Stimulated activated naive B cell treated with anti-CD40 and anti-IgM and Interleukin-4, amounts not matched to agents 10 μg/mL and 1 μg/mL and 100 μg/mL, for 72 hours (primary cell): Measurements from ENCODE around the gene FIBCD1.
"Not testable (repeated sequence)": the region's sequence is repeated elsewhere in the genome, so short reads cannot be mapped to it uniquely, and the experiment has no call there.

ENCODE experiments used
- ATAC-seq, 2 donors: fragments of 150-1000 bp; cut with Tn5 transposase; replicated peaks; 2 replicates each; pipeline ENCODE4 v1.10.0; 2021; ENCODE audit warnings: moderate library complexity in 1 of 2
- DNase-seq: peaks from one replicate; pipeline ENCODE4 v3.0.0; 2021
- H3K27ac Mint-ChIP-seq: one replicate; pipeline ENCODE4 v1.8.0; 2022; ENCODE audit warnings: mild to moderate bottlenecking, mixed read lengths
- H3K27me3 Mint-ChIP-seq, 2 donors: one replicate each; pipeline ENCODE4 v1.8.0; 2022; ENCODE audit warnings: mixed read lengths in 2 of 2
- H3K36me3 Mint-ChIP-seq, 2 donors: one replicate each; pipeline ENCODE4 v1.8.0; 2022; ENCODE audit warnings: mixed read lengths in 2 of 2, mild to moderate bottlenecking in 1 of 2
- H3K4me1 Mint-ChIP-seq, 2 donors: one replicate each; pipeline ENCODE4 v1.8.0; 2022; ENCODE audit warnings: mixed read lengths in 2 of 2, mild to moderate bottlenecking in 1 of 2
- H3K4me3 Mint-ChIP-seq, 2 donors: one replicate each; pipeline ENCODE4 v1.8.0; 2022; ENCODE audit warnings: mild to moderate bottlenecking in 2 of 2, mixed read lengths in 2 of 2, moderate library complexity in 1 of 2
- H3K9me3 Mint-ChIP-seq, 2 donors: one replicate each; pipeline ENCODE4 v1.8.0; 2022; ENCODE audit warnings: mixed read lengths in 2 of 2, mild to moderate bottlenecking in 1 of 2

FIBCD1 gene

DNA sequence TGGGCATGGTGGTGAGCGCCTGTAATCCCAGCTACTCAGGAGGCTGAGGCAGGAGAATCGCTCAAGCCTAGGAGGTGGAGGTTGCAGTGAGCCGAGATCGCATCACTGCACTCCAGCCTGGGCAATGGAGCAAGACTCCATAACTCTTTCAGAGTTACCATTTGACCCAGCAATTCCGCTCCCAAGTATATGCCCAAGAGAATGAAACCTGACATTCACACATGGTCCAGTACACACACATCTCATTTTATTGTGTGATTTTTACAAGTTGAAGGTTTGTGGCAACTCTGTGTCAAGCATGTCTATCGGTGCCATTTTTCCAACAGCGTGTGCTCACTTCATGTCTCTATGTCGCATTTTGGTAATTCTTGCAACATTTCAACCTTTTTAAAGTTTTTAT, 24.9 kb upstream of the FIBCD1 start:
- Mint-ChIP-seq H3K4me3 (no peak overlapping the region), H3K27me3 (peaks cover 9 to 15% of the 10 kb centered on the region in 2 donors), H3K36me3 (peaks cover under 1 to 1% of the 10 kb centered on the region in 2 donors), H3K4me1 (peaks cover 0 to 2% of the 10 kb centered on the region in 2 donors), H3K27ac (no peak overlapping the region), H3K9me3 (peaks cover 2 to 3% of the 10 kb centered on the region in 2 donors)
- ATAC-seq (no peak), DNase-seq (no peak)

DNA sequence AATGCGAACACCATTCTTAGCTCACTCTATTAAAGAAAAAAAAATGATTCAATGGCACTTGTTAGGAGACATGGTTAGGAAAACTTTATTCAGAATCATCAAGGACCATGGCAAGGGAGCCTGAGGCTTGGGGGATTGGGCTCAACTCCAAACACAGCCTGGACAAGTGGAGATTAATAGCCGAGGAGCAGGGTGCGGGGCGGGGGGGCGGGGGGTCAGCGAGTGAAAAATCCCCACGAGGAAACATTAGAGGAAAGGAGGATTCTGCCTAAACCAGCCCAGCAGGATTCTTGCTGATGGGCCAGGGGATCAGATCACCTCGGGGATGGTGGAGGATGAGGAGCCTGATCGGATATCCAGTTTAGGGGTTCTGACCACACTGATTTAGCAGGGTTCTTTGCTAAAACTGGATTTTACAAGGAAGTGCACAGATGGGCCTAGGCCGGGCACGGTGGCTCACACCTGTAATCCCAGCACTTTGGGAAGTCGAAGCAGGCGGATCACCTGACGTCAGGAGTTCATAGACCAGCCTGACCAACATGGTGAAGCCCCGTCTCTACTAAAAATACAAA, 24.4 kb upstream of the FIBCD1 start:
- peaks cover 5% of the 10 kb centered on the region in 2 donors for H3K9me3 Mint-ChIP-seq
- H3K4me1 Mint-ChIP-seq, result peaks cover 0 to 4% of the 10 kb centered on the region in 2 donors
- no peak overlapping the region for H3K4me3 Mint-ChIP-seq
- DNase-seq (no peak), ATAC-seq (no peak)
- H3K36me3 Mint-ChIP-seq, result peaks cover 1 to 3% of the 10 kb centered on the region in 2 donors
- H3K27ac Mint-ChIP-seq, result no peak overlapping the region
- peaks cover 9 to 15% of the 10 kb centered on the region in 2 donors for H3K27me3 Mint-ChIP-seq

DNA sequence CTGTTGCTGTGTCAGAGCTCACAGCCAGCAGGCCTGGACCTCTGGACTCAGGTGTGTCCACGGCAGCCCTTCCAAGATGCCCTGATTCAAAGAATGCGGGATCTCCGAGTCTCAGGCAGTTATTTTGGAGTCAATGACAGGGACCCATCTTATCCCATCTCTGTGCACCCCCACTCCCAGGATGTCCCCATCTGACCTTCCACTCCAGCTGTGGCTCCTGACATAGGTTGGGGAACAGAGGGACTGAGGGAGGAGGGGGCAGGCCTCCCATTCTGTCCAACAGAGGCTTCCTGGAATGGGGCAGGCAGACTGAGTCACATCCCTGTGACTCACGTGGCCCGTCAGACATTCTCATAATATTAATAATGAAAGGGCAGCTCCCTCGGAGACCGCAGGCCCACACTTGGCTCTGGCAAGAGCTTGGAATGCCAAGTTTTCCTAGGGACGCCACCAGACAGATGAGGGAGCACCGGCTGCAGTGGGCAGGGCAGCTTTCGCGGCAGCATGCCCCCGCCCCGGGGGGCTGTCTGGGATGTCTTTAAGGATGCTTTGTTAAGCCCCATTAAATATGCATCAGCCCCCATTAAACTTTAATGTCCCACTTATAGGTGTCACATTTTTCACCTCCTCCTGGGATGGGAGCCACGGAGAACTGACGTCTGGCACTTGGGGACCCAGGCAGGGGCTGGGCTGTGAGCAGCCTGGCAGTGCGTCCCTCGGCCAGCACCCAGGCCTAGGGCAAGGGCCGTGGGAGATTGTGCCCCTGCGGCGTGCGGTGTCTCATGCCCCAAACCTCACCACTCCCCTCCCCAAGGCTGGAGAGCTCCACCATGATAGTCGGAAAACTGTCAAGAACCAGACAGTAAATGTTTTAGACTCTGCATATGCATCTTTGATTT, 23.6 kb upstream of the FIBCD1 start:
- no peak for ATAC-seq

DNA sequence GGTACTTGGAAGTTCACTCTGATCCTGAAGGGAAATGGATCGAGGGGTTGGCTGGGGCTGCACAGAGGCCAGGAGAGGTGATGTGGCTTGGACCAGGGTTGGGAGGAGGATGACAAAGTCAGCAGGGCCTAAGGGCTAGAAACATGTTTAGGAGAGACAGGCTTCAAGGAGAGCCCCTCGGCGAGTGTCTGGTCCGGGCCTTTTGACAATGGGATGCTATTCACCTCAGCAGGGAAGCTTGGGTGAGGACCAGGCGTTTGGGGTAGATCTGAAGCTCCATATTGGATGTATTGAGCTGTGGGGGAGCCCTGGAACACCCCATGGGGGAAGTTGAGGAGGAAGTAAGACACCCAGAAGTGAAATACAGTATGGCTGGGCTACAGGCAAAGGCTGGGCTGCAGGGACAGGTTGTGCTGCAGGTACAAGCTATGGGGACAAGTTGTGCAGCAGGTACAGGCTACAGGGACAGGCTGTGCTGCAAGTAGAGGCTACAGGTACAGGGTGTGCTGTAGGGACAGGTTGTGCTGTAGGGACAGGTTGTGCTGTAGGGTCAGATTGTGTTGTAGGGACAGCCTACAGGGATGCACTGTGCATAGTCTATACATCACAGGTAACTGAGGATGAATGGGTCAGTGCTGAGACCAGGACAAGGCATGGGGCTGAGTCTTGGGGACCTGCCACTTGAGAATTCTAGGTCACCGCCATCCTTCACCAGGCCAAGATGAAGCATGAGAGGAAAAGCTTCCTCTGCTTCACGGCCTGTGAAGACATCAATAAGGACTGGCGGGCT, 22.7 kb upstream of the FIBCD1 start:
- H3K9me3 Mint-ChIP-seq, result peaks cover 5% of the 10 kb centered on the region in 2 donors
- DNase-seq (no peak), ATAC-seq (no peak)
- peaks cover 0 to 4% of the 10 kb centered on the region in 2 donors for H3K4me1 Mint-ChIP-seq
- peaks cover 9 to 15% of the 10 kb centered on the region in 2 donors for H3K27me3 Mint-ChIP-seq
- H3K36me3 Mint-ChIP-seq, result peaks cover 1 to 3% of the 10 kb centered on the region in 2 donors
- no peak overlapping the region for H3K27ac Mint-ChIP-seq
- H3K4me3 Mint-ChIP-seq, result no peak overlapping the region

More for the DNA sequence above, 23.6 kb upstream of the FIBCD1 start:
- no peak for DNase-seq
- Mint-ChIP-seq H3K27ac (no peak overlapping the region), H3K9me3 (peaks cover 5% of the 10 kb centered on the region in 2 donors), H3K27me3 (peaks cover 9 to 15% of the 10 kb centered on the region in 2 donors), H3K36me3 (peaks cover 1 to 3% of the 10 kb centered on the region in 2 donors), H3K4me3 (no peak overlapping the region), H3K4me1 (peaks cover 0 to 4% of the 10 kb centered on the region in 2 donors)

DNA sequence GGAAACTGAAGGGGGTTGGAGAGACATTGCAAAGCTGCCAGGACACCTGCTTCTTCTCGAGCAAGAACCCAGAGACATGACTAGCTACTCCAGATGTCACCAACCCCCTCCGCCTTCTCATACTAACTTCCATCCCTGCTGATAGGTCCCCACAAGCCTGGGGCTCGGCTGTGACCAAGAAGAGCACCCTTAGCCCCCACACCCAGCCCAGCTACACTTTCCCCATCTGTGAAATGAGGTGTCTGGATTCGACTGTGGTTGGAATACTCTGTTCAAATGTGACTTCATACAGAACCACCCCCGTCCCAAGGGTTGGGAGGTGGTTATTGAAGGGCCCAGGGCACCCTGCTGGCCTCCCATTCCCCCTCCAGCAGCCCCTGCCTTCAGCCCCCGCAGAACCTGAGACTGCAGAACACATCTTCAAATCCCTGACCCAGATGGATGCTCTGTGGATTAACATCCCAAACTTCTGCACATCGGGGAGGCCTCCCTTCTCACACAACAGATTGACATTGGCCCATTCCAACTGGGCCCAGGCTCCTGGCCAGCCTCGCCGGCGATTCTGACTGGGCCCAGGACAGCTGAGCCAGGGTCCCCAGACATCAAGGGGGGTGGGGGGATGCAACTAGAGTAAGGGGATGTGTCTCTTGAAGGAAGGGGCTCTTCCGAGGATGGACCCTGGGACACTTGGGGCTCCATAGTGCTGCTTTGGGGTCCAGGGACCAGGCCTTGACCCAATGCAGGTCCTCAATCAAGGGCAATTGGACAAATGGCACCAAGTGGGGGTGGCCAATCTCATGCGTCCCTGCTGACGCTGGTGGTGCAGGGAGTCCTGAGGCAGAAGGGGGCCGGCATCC, 21.7 kb upstream of the FIBCD1 start:
- Mint-ChIP-seq H3K9me3 (peaks cover 5% of the 10 kb centered on the region in 2 donors), H3K4me1 (peaks cover 0 to 4% of the 10 kb centered on the region in 2 donors), H3K36me3 (peaks cover 1 to 3% of the 10 kb centered on the region in 2 donors), H3K4me3 (no peak overlapping the region), H3K27ac (no peak overlapping the region), H3K27me3 (peaks cover 15 to 17% of the 10 kb centered on the region in 2 donors)
- ATAC-seq (no peak), DNase-seq (no peak)

DNA sequence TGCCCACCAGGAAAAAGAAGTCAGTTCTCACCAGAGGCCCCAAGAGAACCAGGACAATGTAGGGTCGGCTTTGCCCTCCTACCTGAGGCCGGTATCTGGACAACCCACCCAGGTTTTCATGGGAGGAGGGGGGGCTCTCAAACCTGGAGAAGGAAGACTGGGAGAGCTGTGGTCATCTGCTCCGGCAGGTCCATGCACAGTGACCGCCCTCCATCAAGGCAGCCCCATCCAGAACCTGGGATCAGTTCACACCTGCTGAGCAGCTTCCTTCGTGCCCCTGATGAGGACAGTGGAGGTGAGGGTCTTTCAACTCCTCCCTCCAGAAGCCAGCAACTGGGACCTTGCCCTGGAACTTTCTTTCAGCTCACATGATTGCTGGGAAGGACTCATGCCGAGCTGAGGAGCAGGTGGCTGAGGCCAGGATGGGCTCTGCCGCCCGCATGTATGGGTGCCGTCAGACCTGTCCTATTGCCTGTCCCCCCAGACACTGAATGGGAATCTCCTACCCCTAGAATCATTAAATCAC, 20.8 kb upstream of the FIBCD1 start:
- peaks cover 5% of the 10 kb centered on the region in 2 donors for H3K9me3 Mint-ChIP-seq
- no peak overlapping the region for H3K4me3 Mint-ChIP-seq
- ATAC-seq, result no peak
- peaks cover 0 to 4% of the 10 kb centered on the region in 2 donors for H3K4me1 Mint-ChIP-seq
- peaks cover 15 to 17% of the 10 kb centered on the region in 2 donors for H3K27me3 Mint-ChIP-seq
- DNase-seq, result no peak
- peaks cover 1 to 3% of the 10 kb centered on the region in 2 donors for H3K36me3 Mint-ChIP-seq
- H3K27ac Mint-ChIP-seq, result no peak overlapping the region

DNA sequence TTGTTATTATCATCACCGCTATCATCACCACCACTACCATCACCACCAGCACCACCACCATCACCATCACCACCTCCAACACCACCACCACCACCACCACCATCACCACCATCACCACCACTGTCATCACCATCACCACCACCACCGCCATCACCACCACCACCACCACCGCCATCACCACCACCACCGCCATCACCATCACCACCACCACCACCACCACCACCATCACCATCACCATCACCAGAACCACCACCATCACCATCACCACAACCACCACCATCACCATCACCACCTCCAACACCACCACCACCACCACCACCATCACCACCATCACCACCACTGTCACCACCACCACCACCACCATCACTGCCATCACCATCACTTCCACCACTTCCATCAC, 19.5 kb upstream of the FIBCD1 start:
- not testable (repeated sequence) for H3K9me3 Mint-ChIP-seq, H3K27ac Mint-ChIP-seq, H3K4me1 Mint-ChIP-seq, H3K36me3 Mint-ChIP-seq, ATAC-seq, DNase-seq, H3K4me3 Mint-ChIP-seq
- H3K27me3 Mint-ChIP-seq, result peaks cover 14 to 16% of the 10 kb centered on the region in 2 donors

DNA sequence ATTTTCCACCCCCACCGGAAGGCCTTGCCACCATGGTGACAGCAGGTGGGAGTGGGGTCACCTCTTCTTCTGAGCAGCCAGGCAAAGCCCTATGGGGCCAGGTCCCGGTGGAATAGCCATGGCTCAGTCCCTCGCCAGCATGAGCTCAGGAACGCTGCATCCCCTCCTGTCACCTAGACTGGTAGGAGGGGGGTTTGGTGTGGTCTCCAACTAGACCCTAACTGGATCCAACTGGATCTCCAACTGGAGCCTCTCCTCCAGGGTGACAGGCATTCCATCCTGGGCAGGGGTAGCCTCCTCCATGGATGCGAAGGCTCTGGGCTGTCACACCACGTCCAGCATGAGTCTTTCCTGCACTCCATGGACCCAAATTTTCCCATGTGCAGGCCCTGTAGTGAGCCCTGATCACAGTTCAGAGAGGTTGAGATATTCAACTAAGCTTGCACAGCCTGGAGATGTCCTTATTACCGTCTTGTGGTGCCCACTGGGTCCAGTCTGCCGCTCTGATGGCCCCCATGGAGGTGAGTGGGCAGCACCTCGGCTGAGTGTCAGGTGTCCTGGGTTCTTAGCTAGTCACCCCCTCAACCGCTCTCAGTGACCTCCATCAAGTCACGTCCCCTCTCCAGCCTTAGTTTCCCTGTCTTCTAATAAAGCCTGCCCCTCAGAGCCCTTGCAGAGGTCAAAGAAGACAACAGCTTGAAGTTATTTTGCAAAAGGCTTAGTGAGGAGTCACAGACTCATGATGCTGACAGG, 18.6 kb upstream of the FIBCD1 start:
- DNase-seq, result no peak
- Mint-ChIP-seq H3K9me3 (peaks cover 3 to 5% of the 10 kb centered on the region in 2 donors), H3K27ac (no peak overlapping the region), H3K4me1 (peaks cover 0 to 4% of the 10 kb centered on the region in 2 donors), H3K36me3 (peaks cover 0 to 3% of the 10 kb centered on the region in 2 donors), H3K4me3 (no peak overlapping the region), H3K27me3 (peaks cover 7 to 9% of the 10 kb centered on the region in 2 donors)
- no peak for ATAC-seq

DNA sequence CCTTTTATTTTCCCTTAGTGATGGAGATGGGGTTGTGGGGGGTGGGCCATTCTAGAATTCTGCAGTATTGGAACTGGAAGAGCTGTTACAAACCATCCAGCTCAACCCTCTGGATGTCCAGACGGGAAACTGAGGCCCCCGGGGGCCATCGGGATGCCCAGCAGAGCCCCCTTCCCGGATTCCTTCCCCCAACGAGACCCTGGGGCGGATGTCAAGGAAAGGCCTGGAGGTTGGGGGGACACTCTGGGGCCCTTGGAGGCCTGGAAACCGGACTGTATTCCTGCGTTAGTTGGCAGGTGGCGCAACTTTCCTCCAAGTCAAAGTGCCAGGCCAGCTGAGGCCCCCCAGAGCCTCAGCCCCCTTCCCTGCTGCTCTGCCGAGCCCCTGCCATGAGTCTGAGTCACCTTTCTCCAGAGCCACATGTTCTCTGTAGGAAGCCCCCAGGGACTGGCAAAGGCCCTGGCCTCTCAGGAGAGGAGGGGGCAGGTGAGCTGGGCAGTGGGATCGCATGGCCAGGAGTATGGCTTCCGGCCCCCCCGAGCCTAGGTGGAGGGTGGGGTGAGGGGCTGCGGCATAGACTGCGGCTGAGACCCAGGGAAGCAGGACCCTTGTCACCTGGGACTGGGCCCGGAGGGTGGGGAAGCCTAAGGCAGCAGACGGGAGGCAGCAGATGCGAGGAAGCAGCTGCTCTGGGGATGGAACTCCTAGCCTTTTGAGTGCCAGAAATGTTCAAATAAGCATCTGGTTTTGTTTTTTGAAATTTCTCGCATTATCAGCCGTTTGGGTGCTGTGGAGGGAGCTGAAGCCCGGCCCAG, 17.8 kb upstream of the FIBCD1 start:
- Mint-ChIP-seq H3K27me3 (peaks cover 7% of the 10 kb centered on the region in 2 donors), H3K4me1 (peaks cover 0 to 4% of the 10 kb centered on the region in 2 donors), H3K4me3 (no peak overlapping the region), H3K36me3 (peaks cover 0 to 3% of the 10 kb centered on the region in 2 donors), H3K9me3 (peaks cover 3 to 5% of the 10 kb centered on the region in 2 donors), H3K27ac (no peak overlapping the region)
- ATAC-seq (no peak), DNase-seq (no peak)

DNA sequence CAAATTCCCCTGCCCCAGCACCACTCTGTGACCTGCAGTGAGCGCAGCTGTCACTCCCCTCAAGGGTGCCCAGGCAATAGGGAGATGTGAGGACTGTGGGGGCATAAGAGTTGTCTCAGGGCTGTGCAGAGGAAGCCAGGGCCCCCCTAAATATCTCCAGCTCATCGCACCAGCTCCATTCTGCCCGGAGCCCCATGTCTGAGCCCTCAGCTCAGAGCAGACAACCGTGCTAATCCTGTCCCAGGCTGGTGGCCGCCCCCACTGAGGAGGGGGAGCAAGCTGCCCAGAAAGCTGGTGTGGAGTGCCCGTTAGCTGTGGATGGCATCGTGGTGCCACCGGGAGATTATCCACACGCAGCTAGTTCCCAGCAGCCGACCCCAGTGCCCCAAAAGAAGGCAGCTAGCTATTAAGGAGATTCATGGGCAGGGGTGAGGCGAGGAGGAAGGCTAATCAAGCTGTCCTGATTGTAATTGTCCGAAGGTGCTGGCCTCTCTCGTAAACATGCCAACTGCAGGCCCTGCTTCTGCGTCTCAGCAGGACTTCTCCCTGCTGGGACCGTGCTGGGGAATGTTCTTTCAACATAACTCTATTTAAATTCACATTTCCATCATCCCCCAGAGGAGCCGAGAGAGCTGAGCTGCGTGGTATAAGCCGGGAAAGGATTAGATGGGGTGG, 17.0 kb upstream of the FIBCD1 start:
- Mint-ChIP-seq H3K9me3 (peaks cover 3 to 5% of the 10 kb centered on the region in 2 donors), H3K27ac (no peak overlapping the region)
- DNase-seq, result no peak

DNA sequence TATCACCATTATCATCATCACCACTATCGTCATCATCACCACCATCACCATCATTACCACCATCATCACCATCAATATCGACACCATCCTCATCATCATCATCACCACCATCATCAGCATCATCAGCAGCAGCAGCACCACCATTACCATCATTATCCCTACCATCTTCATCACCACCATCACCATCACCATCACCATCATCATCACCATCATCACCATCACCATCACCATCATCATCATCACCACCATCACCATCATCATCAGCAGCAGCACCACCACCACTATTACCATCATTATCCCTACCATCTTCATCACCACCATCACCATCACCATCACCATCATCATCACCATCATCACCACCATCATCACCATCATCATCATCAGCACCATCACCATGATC, 15.9 kb upstream of the FIBCD1 start:
- H3K4me1 Mint-ChIP-seq, DNase-seq, H3K36me3 Mint-ChIP-seq, H3K4me3 Mint-ChIP-seq, H3K9me3 Mint-ChIP-seq, ATAC-seq, H3K27ac Mint-ChIP-seq: not testable (repeated sequence)
- peaks cover 11 to 19% of the 10 kb centered on the region in 2 donors for H3K27me3 Mint-ChIP-seq

More for the DNA sequence above, 17.0 kb upstream of the FIBCD1 start:
- Mint-ChIP-seq H3K27me3 (peaks cover 2 to 8% of the 10 kb centered on the region in 2 donors), H3K36me3 (peaks cover 0 to 3% of the 10 kb centered on the region in 2 donors), H3K4me1 (peaks cover 0 to 4% of the 10 kb centered on the region in 2 donors), H3K4me3 (no peak overlapping the region)
- no peak for ATAC-seq

DNA sequence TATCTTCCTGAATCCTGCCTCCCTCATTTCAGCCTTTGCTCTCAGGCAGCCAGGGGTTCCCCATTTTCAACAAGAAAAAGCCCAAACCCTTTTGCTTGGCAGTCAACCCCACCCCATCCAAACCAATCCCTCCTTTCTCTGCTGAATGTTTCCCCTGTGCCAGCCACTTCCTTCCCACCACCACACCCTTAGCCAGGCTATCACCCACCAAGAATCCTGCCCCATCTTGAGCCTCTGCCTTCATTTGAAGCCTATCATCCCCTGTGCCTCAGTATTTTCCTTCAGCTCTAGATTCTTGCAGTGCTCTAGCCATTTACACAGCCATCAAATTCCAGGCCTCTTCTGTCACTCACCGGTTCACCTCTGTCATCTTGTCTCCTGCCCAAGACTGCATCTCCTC, 15.3 kb upstream of the FIBCD1 start:
- Mint-ChIP-seq H3K36me3 (peaks cover 0 to 3% of the 10 kb centered on the region in 2 donors), H3K4me1 (peaks cover 0 to 4% of the 10 kb centered on the region in 2 donors), H3K4me3 (no peak overlapping the region), H3K9me3 (peaks cover 3 to 5% of the 10 kb centered on the region in 2 donors), H3K27ac (no peak overlapping the region), H3K27me3 (peaks cover 15 to 25% of the 10 kb centered on the region in 2 donors)
- ATAC-seq, result no peak
- no peak for DNase-seq
